IMR-90 (cell line): ENCODE measurements around the gene CCNJL. TPM values are rescaled to one million over a fixed set of nuclear protein-coding genes. Genes with fewer than 3 reads are reported as not detected.

ENCODE experiments used
- ATAC-seq: fragments of 200-7000 bp; cut with Tn5 transposase; 2 replicates; pipeline ENCODE4 v1.9.1; 2020; ENCODE audit warnings: low read depth, mild to moderate bottlenecking, moderate library complexity
- BruUV-seq: library from RNA; stranded (reverse); fragments of 400-500 nt; replicated peaks from 2 replicates; lab custom pipeline; 2021; lab: Mats Ljungman, UMichigan
- CTCF ChIA-PET: fragments of 300-600 bp; formaldehyde crosslinking; extraction: SDS; loops from one replicate; lab custom pipeline; 2021; ENCODE audit warnings: antibody characterized with exemption; lab: Yijun Ruan, JAX
- POLR2A ChIA-PET: fragments of 300-600 bp; sonication (Branson Sonifier 250); formaldehyde crosslinking; loops from one replicate; lab custom pipeline; 2022; ENCODE audit warnings: antibody characterized with exemption; ENCODE audit not compliant: unreplicated experiment; lab: Charles Lee
- DNase-seq: peaks from one replicate; pipeline ENCODE4 v3.0.0; 2013
- H2AFZ ChIP-seq: replicated peaks from 2 replicates; pipeline ENCODE3; 2013; ENCODE audit warnings: low read length, mild to moderate bottlenecking; ENCODE audit not compliant: poor library complexity
- H2AK5ac ChIP-seq: 2 replicates; pipeline ENCODE4 v1.6.1; 2013; ENCODE audit warnings: low read depth, low read length, inconsistent platforms
- H2AK9ac ChIP-seq: replicated peaks from 2 replicates; pipeline ENCODE3; 2013; ENCODE audit warnings: mild to moderate bottlenecking, low read depth, low read length, moderate library complexity; ENCODE audit not compliant: poor library complexity
- H2BK120ac ChIP-seq: 2 replicates; pipeline ENCODE4 v1.6.1; 2013; ENCODE audit warnings: low read depth, low read length, inconsistent platforms
- H2BK15ac ChIP-seq: 3 replicates; pipeline ENCODE4 v1.6.1; 2013; ENCODE audit warnings: low read depth, low read length, inconsistent platforms
- H2BK20ac ChIP-seq: 2 replicates; pipeline ENCODE4 v1.6.1; 2013; ENCODE audit warnings: low read depth, mild to moderate bottlenecking, inconsistent platforms, low read length, moderate library complexity
- H2BK5ac ChIP-seq: 2 replicates; pipeline ENCODE4 v1.6.1; 2013; ENCODE audit warnings: mild to moderate bottlenecking, low read depth, low read length, inconsistent platforms; ENCODE audit not compliant: poor library complexity, severe bottlenecking
- H3K14ac ChIP-seq: replicated peaks from 2 replicates; pipeline ENCODE4 v1.6.1; 2013; ENCODE audit warnings: low read depth, low read length, inconsistent platforms
- H3K18ac ChIP-seq: 2 replicates; pipeline ENCODE4 v1.6.1; 2013; ENCODE audit warnings: low read depth, low read length, control low read depth
- H3K23ac ChIP-seq: 2 replicates; pipeline ENCODE4 v1.6.1; 2013; ENCODE audit warnings: low read depth, low read length, inconsistent platforms
- H3K27ac ChIP-seq: 2 replicates; pipeline ENCODE4 v1.5.1; 2013; ENCODE audit warnings: mild to moderate bottlenecking, control low read depth, low read length; ENCODE audit not compliant: insufficient read depth
- H3K27me3 ChIP-seq: 2 replicates; pipeline ENCODE4 v1.6.1; 2013; ENCODE audit warnings: low read length; ENCODE audit not compliant: control insufficient read depth, insufficient read depth
- H3K36me3 ChIP-seq: 2 replicates; pipeline ENCODE4 v1.6.1; 2013; ENCODE audit warnings: low read length, mixed read lengths; ENCODE audit not compliant: control insufficient read depth, insufficient read depth
- H3K4ac ChIP-seq: 2 replicates; pipeline ENCODE4 v1.6.1; 2013; ENCODE audit warnings: low read depth, low read length, inconsistent platforms
- H3K4me1 ChIP-seq: 2 replicates; pipeline ENCODE4 v1.6.1; 2013; ENCODE audit warnings: low read length, mixed read lengths; ENCODE audit not compliant: control insufficient read depth, insufficient read depth
- H3K4me2 ChIP-seq: 2 replicates; pipeline ENCODE4 v1.6.1; 2013; ENCODE audit warnings: low read depth, mild to moderate bottlenecking, control low read depth, low read length, moderate library complexity
- H3K4me3 ChIP-seq: 2 replicates; pipeline ENCODE4 v1.5.1; 2013; ENCODE audit warnings: low read depth, mild to moderate bottlenecking, control low read depth, low read length, moderate library complexity; ENCODE audit not compliant: insufficient read depth
- H3K56ac ChIP-seq: 2 replicates; pipeline ENCODE4 v1.6.1; 2013; ENCODE audit warnings: low read length, inconsistent platforms; ENCODE audit not compliant: insufficient read depth; ENCODE audit errors: extremely low read depth
- H3K79me1 ChIP-seq, 2 experiments: 2 replicates each; pipeline ENCODE4 v1.6.1; 2013; ENCODE audit warnings: low read length in 2 of 2, inconsistent platforms in 1 of 2, low read depth in 1 of 2
- H3K9ac ChIP-seq: 2 replicates; pipeline ENCODE4 v1.6.1; 2013; ENCODE audit warnings: low read depth, low read length, control low read depth
- H3K9me1 ChIP-seq: 2 replicates; pipeline ENCODE4 v1.6.1; 2013; ENCODE audit warnings: low read length, inconsistent platforms; ENCODE audit not compliant: insufficient read depth
- H3K9me3 ChIP-seq: 2 replicates; pipeline ENCODE4 v1.6.1; 2013; ENCODE audit warnings: low read length; ENCODE audit not compliant: control insufficient read depth, insufficient read depth
- H4K20me1 ChIP-seq: 2 replicates; pipeline ENCODE4 v1.6.1; 2013; ENCODE audit warnings: low read length, inconsistent platforms; ENCODE audit not compliant: insufficient read depth
- H4K5ac ChIP-seq: 2 replicates; pipeline ENCODE4 v1.6.1; 2013; ENCODE audit warnings: mild to moderate bottlenecking, low read depth, low read length, control low read depth
- H4K8ac ChIP-seq, 2 experiments: 2 replicates each; pipeline ENCODE4 v1.6.1; 2013; ENCODE audit warnings: low read depth in 2 of 2, low read length in 2 of 2, control low read depth in 1 of 2, inconsistent platforms in 1 of 2
- H4K91ac ChIP-seq: 2 replicates; pipeline ENCODE4 v1.6.1; 2013; ENCODE audit warnings: low read depth, low read length, inconsistent platforms; ENCODE audit not compliant: insufficient read depth
- BHLHE40 ChIP-seq: fragments of 150-350 bp; IDR thresholded peaks from 2 replicates; pipeline ENCODE4 v1.6.1; 2016; ENCODE audit warnings: mild to moderate bottlenecking, low read depth, low read length
- CEBPB ChIP-seq: IDR thresholded peaks from 2 replicates; pipeline ENCODE4 v1.6.1; 2012; ENCODE audit warnings: low read depth, low read length, improper control_type of control experiment
- CHD1 ChIP-seq: IDR thresholded peaks from 2 replicates; pipeline ENCODE4 v1.6.1; 2012; ENCODE audit warnings: low read depth, low read length, improper control_type of control experiment
- CTCF ChIP-seq: conservative IDR thresholded peaks from 2 replicates; pipeline ENCODE4 v1.5.1; 2012; ENCODE audit warnings: mild to moderate bottlenecking, low read depth, low read length, improper control_type of control experiment
- FOS ChIP-seq: fragments of 150-350 bp; IDR thresholded peaks from 2 replicates; pipeline ENCODE4 v1.6.1; 2016; ENCODE audit warnings: low read depth, low read length
- MAFK ChIP-seq: IDR thresholded peaks from 2 replicates; pipeline ENCODE4 v1.6.1; 2012; ENCODE audit warnings: low read depth, low read length, improper control_type of control experiment
- MAZ ChIP-seq: IDR thresholded peaks from 2 replicates; pipeline ENCODE4 v1.6.1; 2012; ENCODE audit warnings: low read depth, mild to moderate bottlenecking, low read length, improper control_type of control experiment, moderate library complexity, borderline replicate concordance
- MXI1 ChIP-seq: IDR thresholded peaks from 2 replicates; pipeline ENCODE4 v1.6.1; 2012; ENCODE audit warnings: low read depth, mild to moderate bottlenecking, low read length, moderate library complexity, borderline replicate concordance
- NFE2L2 ChIP-seq: fragments of 150-350 bp; IDR thresholded peaks from 2 replicates; pipeline ENCODE4 v1.6.1; 2016; ENCODE audit warnings: low read depth, mild to moderate bottlenecking, low read length
- POLR2A ChIP-seq: IDR thresholded peaks from 2 replicates; pipeline ENCODE4 v1.6.1; 2012; ENCODE audit warnings: mild to moderate bottlenecking, low read depth, low read length
- RAD21 ChIP-seq: IDR thresholded peaks from 2 replicates; pipeline ENCODE4 v1.6.1; 2012; ENCODE audit warnings: low read length, improper control_type of control experiment
- RCOR1 ChIP-seq: IDR thresholded peaks from 2 replicates; pipeline ENCODE4 v1.6.1; 2012; ENCODE audit warnings: mild to moderate bottlenecking, low read length, improper control_type of control experiment; ENCODE audit not compliant: insufficient replicate concordance
- RFX5 ChIP-seq: IDR thresholded peaks from 2 replicates; pipeline ENCODE4 v1.8.0; 2012; ENCODE audit warnings: low read depth, mild to moderate bottlenecking, low read length, moderate library complexity
- SMC3 ChIP-seq: fragments of 150-350 bp; IDR thresholded peaks from 2 replicates; pipeline ENCODE4 v1.6.1; 2016; ENCODE audit warnings: low read depth, mild to moderate bottlenecking, antibody characterized with exemption, low read length, moderate library complexity
- WGBS, 2 experiments: methylation state at CpG; one replicate each; pipeline versions ENCODE4 v1.1.5 to v1.1.7; 2013; ENCODE audit warnings: missing lambda C conversion rate in 2 of 2; ENCODE audit not compliant: insufficient read length in 1 of 2; ENCODE audit errors: extremely low coverage in 2 of 2; 5-methylcytosine and 5-hydroxymethylcytosine counted together
- dilution Hi-C: fragments of 300-500 bp; cut with HindIII; formaldehyde crosslinking; loops from one replicate; pipeline ENCODE4 v1.14.3; 2018; ENCODE audit warnings: low sequenced_read_pairs; ENCODE audit not compliant: unreplicated experiment
- in situ Hi-C: fragments of 300-500 bp; cut with MboI; formaldehyde crosslinking; loops from 3 replicates; pipeline ENCODE4 v1.14.3; 2019; ENCODE audit warnings: low sequenced_read_pairs, inconsistent platforms, mixed read lengths
- intact Hi-C: fragments of 100-400 bp; cut with micrococcal nuclease; formaldehyde crosslinking; loops from 2 replicates; pipeline ENCODE4 v1.10.0; 2022
- polyA plus RNA-seq, 3 experiments: library from polyadenylated mRNA; depleted of rRNA; stranded (reverse); fragments of >200 nt; gene quantifications; 2 replicates each; pipeline ENCODE4 v1.2.3, GENCODE V29; 2012; ENCODE audit warnings: low replicate concordance in 1 of 3
- total RNA-seq: library from RNA; depleted of rRNA; stranded (reverse); fragments of >200 nt; gene quantifications from 2 replicates; pipeline ENCODE4 v1.2.3, GENCODE V29; 2012
- TF ChIP-seq, protein P1 (sequence below): fragments of 150-350 bp; IDR thresholded peaks from 2 replicates; pipeline ENCODE4 v1.6.1; 2016; ENCODE audit warnings: low read depth, mild to moderate bottlenecking, low read length, moderate library complexity, borderline replicate concordance
- TF ChIP-seq, protein P2 (sequence below): fragments of 150-350 bp; IDR thresholded peaks from 2 replicates; pipeline ENCODE4 v1.6.1; 2017; ENCODE audit warnings: mild to moderate bottlenecking, antibody characterized with exemption, low read length, low read depth

The CCNJL gene
- total and polyA plus RNA-seq, 2 of the 4 experiments (the other 2 are of a cell fraction): 2.0 to 3.8 TPM

DNA sequence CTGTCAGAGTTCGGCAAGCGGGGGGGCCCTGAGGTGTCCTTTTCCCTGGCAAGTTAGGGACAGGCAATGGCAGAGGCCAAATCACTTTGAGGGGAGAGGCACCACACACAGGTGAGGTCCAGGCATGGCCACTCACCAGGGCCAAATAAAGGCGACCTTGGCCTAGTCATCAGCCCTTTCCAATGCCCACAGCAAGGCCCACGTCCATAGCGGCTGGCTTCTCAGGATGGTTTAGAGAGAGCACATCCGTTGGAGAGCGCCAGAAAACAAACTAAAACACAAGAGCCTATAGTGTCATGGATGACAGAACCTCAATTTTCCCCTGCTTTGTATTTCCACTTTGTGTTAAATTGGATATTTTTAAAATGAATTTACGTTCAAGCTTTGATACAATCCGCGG is 7.0 kb downstream of the CCNJL start:
- intact Hi-C loops (no loop called here), dilution Hi-C loops (no loop called here), in situ Hi-C loops (no loop called here)
- no peak overlapping the region for H3K23ac ChIP-seq
- ChIA-PET CTCF (no interaction called here), POLR2A (no interaction called here)
- H2AK9ac ChIP-seq: no peak overlapping the region
- no peaks in the 10 kb centered on the region for H4K20me1 ChIP-seq
- DNase-seq (no peak), ATAC-seq (no peak)
- no peak overlapping the region for H4K91ac ChIP-seq
- H2AFZ ChIP-seq: no peak overlapping the region
- H3K36me3 ChIP-seq: peaks cover 9% of the 10 kb centered on the region
- no peaks in the 10 kb centered on the region for H3K27me3 ChIP-seq
- H2BK5ac ChIP-seq: no peak overlapping the region
- no peak overlapping the region for H3K18ac ChIP-seq
- no peak overlapping the region for H2AK5ac ChIP-seq
- no TSS peak for BruUV-seq
- H3K4me3 ChIP-seq: no peak overlapping the region
- H3K79me1 ChIP-seq: peaks cover 6 to 28% of the 10 kb centered on the region in 2 experiments
- no peak overlapping the region for H3K14ac ChIP-seq
- H4K5ac ChIP-seq: no peak overlapping the region
- no peaks in the 10 kb centered on the region; the same call in 1 of the 2 replicates for H3K4me1 ChIP-seq
- TF ChIP-seq NFE2L2 (no peak), CEBPB (no peak), MXI1 (no peak), POLR2A (no peak), CHD1 (no peak), SMC3 (no peak), MAZ (no peak), BHLHE40 (no peak), MAFK (no peak), FOS (no peak), RCOR1 (no peak), CTCF (no peak), RAD21 (no peak), RFX5 (no peak)
- TF ChIP-seq, protein P1, sequence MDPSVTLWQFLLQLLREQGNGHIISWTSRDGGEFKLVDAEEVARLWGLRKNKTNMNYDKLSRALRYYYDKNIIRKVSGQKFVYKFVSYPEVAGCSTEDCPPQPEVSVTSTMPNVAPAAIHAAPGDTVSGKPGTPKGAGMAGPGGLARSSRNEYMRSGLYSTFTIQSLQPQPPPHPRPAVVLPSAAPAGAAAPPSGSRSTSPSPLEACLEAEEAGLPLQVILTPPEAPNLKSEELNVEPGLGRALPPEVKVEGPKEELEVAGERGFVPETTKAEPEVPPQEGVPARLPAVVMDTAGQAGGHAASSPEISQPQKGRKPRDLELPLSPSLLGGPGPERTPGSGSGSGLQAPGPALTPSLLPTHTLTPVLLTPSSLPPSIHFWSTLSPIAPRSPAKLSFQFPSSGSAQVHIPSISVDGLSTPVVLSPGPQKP: no peak
- TF ChIP-seq, protein P2, sequence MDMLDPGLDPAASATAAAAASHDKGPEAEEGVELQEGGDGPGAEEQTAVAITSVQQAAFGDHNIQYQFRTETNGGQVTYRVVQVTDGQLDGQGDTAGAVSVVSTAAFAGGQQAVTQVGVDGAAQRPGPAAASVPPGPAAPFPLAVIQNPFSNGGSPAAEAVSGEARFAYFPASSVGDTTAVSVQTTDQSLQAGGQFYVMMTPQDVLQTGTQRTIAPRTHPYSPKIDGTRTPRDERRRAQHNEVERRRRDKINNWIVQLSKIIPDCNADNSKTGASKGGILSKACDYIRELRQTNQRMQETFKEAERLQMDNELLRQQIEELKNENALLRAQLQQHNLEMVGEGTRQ: no peak
- no peak overlapping the region for H3K4ac ChIP-seq
- no peak overlapping the region for H3K9ac ChIP-seq
- no peak overlapping the region for H2BK15ac ChIP-seq
- no peak overlapping the region for H2BK120ac ChIP-seq
- H2BK20ac ChIP-seq: no peak overlapping the region
- H3K27ac ChIP-seq: no peak overlapping the region
- H4K8ac ChIP-seq: no peak overlapping the region
- H3K9me1 ChIP-seq: peaks cover 12% of the 10 kb centered on the region
- no peak overlapping the region for H3K4me2 ChIP-seq
- no peak overlapping the region for H3K56ac ChIP-seq
- H3K9me3 ChIP-seq: no peaks in the 10 kb centered on the region
- 80% methylated on average over 1 of the region's 10 CpGs; no CpG with 5 or more reads in 1 of the 2 experiments for WGBS, 2 experiments
